ENCODE data around the gene FBXO10. TPM values are rescaled to one million over a fixed set of nuclear protein-coding genes. Genes with fewer than 3 reads are reported as not detected.

The FBXO10 gene
- total RNA-seq, 1 donor from 2014 or later: 18.3 TPM

GRCh38 chr9:37464006-37464405, 112.2 kb downstream of the FBXO10 start:
- Histone ChIP-seq H3K9me3 (ENCODE audit: control insufficient read depth in 3 of 3, low read length in 3 of 3) (no peaks in the 10 kb centered on the region), H3K4me1 (ENCODE audit: control insufficient read depth in 3 of 3, insufficient read depth in 3 of 3, low read length in 3 of 3) (peaks cover 13 to 37% (median 24%) of the 10 kb centered on the region in 3 donors), H3K9ac (ENCODE audit: low read depth in 1 of 3, low read length in 3 of 3) (peak overlapping the region; percentile 97 to 98 (median 98)), H3K27me3 (ENCODE audit: control insufficient read depth in 3 of 3, insufficient read depth in 3 of 3, low read length in 3 of 3) (no peaks in the 10 kb centered on the region), H3K27ac (ENCODE audit: low read depth, low read length) (peak overlapping the region; percentile 99), H3K4me3 (ENCODE audit: low read length in 3 of 3) (peak overlapping the region; percentile 76 to 98 (median 98)), H3K36me3 (ENCODE audit: control insufficient read depth in 3 of 3, insufficient read depth in 3 of 3, low read length in 3 of 3) (peaks cover 0 to 2% (median 0%) of the 10 kb centered on the region in 3 donors)

Other genes with a start within 250 kb of the FBXO10 start
- 99.2 TPM for gene GRHPR, start 153.7 kb downstream of the FBXO10 start, total RNA-seq
- gene ZBTB5, start 110.9 kb downstream of the FBXO10 start, total RNA-seq: 15.1 TPM
- gene POLR1E, start 90.4 kb downstream of the FBXO10 start, total RNA-seq: 38.1 TPM
- 72.0 TPM for gene TOMM5, start 16.2 kb upstream of the FBXO10 start, total RNA-seq
- gene FRMPD1, start 74.6 kb upstream of the FBXO10 start, total RNA-seq: 6.3 TPM
- gene TRMT10B, start 177.4 kb upstream of the FBXO10 start, total RNA-seq: 2.1 TPM
- 26.1 TPM for gene EXOSC3, start 208.7 kb upstream of the FBXO10 start, total RNA-seq
- 13.6 TPM for gene DCAF10, start 224.4 kb upstream of the FBXO10 start, total RNA-seq